ENCODE measurements around the gene ADSS1. TPM values are rescaled to one million over a fixed set of nuclear protein-coding genes. Genes with fewer than 3 reads are reported as not detected.

Gene ADSS1
- total RNA-seq, 1 experiment from 2014 or later, result 10.0 TPM

DNA sequence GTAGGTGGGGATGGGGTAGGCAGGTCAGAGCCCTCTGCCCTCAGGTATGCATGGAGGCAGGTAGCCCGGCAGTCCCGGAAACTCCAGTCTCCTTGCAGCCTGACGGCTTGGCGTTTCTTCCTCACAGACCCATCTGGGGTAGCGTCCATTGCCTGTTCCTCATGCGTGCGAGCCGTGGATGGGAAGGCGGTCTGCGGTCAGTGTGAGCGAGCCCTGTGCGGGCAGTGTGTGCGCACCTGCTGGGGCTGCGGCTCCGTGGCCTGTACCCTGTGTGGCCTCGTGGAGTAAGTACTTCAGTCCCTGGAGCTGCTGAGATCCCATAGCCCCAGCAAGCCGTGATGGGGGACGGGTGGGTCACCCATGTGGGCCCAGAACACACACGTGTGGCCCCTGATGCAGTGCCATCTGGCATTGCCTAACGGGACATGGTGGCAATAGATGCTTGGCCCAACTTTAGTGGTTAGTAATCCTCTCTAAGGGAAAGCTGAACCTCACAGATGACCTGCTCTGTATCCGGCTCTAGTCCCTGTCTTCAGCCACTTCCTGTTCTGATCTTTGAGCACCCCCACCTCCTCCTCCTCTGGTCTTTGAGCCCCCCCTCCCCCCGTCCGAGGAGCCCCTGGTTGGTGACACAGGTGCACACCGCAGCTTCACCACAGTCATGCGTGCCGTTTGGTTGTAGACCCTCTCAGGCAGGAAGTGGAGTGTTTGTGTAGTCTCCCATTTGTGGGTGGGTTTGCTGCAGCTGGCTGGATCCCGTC is 32.6 kb downstream of the ADSS1 start:
- Mint-ChIP-seq H3K4me3 (no peak overlapping the region), H3K27me3 (ENCODE audit: low read depth) (no peaks in the 10 kb centered on the region; the same call in 1 of the 2 replicates), H3K27ac (no peak overlapping the region), H3K9me3 (no peaks in the 10 kb centered on the region), H3K4me1 (peaks cover 18% of the 10 kb centered on the region), H3K36me3 (peaks cover 24% of the 10 kb centered on the region)
- no peak for ATAC-seq
- CTCF ChIA-PET, result interaction anchor here (0.9 to 1.4 kb wide), 2 partner anchors 31 to 70 kb away, joined by 4 to 6 read pairs; no protein-coding TSS in a partner anchor
- TF ChIP-seq NFE2L1 (CRISPR knock-in tag; IDR thresholded peaks at IDR 0.05), result no peak
- no peak for TF ChIP-seq PRRX2 (CRISPR knock-in tag; IDR thresholded peaks at IDR 0.05)
- TF ChIP-seq, protein P1, sequence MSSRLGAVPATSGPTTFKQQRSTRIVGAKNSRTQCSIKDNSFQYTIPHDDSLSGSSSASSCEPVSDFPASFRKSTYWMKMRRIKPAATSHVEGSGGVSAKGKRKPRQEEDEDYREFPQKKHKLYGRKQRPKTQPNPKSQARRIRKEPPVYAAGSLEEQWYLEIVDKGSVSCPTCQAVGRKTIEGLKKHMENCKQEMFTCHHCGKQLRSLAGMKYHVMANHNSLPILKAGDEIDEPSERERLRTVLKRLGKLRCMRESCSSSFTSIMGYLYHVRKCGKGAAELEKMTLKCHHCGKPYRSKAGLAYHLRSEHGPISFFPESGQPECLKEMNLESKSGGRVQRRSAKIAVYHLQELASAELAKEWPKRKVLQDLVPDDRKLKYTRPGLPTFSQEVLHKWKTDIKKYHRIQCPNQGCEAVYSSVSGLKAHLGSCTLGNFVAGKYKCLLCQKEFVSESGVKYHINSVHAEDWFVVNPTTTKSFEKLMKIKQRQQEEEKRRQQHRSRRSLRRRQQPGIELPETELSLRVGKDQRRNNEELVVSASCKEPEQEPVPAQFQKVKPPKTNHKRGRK (CRISPR knock-in tag; IDR thresholded peaks at IDR 0.05; ENCODE audit: borderline replicate concordance), result no peak
- TF ChIP-seq ZNF121 (CRISPR knock-in tag; IDR thresholded peaks at IDR 0.05), result no peak
- TF ChIP-seq, protein P2, sequence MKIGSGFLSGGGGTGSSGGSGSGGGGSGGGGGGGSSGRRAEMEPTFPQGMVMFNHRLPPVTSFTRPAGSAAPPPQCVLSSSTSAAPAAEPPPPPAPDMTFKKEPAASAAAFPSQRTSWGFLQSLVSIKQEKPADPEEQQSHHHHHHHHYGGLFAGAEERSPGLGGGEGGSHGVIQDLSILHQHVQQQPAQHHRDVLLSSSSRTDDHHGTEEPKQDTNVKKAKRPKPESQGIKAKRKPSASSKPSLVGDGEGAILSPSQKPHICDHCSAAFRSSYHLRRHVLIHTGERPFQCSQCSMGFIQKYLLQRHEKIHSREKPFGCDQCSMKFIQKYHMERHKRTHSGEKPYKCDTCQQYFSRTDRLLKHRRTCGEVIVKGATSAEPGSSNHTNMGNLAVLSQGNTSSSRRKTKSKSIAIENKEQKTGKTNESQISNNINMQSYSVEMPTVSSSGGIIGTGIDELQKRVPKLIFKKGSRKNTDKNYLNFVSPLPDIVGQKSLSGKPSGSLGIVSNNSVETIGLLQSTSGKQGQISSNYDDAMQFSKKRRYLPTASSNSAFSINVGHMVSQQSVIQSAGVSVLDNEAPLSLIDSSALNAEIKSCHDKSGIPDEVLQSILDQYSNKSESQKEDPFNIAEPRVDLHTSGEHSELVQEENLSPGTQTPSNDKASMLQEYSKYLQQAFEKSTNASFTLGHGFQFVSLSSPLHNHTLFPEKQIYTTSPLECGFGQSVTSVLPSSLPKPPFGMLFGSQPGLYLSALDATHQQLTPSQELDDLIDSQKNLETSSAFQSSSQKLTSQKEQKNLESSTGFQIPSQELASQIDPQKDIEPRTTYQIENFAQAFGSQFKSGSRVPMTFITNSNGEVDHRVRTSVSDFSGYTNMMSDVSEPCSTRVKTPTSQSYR (CRISPR knock-in tag; IDR thresholded peaks at IDR 0.05), result no peak
- no peak for TF ChIP-seq ZNF416 (CRISPR knock-in tag; IDR thresholded peaks at IDR 0.05)
- TF ChIP-seq E2F1 (CRISPR knock-in tag; IDR thresholded peaks at IDR 0.05), result no peak
- TF ChIP-seq ZNF532 (CRISPR knock-in tag; IDR thresholded peaks at IDR 0.05; ENCODE audit: borderline replicate concordance), result no peak
- no peak for TF ChIP-seq NFATC4 (CRISPR knock-in tag; IDR thresholded peaks at IDR 0.05)
- no peak for TF ChIP-seq TEAD4 (CRISPR knock-in tag; IDR thresholded peaks at IDR 0.05)
- TF ChIP-seq, protein P3, sequence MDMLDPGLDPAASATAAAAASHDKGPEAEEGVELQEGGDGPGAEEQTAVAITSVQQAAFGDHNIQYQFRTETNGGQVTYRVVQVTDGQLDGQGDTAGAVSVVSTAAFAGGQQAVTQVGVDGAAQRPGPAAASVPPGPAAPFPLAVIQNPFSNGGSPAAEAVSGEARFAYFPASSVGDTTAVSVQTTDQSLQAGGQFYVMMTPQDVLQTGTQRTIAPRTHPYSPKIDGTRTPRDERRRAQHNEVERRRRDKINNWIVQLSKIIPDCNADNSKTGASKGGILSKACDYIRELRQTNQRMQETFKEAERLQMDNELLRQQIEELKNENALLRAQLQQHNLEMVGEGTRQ (CRISPR knock-in tag; IDR thresholded peaks at IDR 0.05), result no peak
- no peak for TF ChIP-seq RELA (CRISPR knock-in tag; IDR thresholded peaks at IDR 0.05; ENCODE audit: borderline replicate concordance)
- DNase-seq (ENCODE audit: low spot score), result no peak
- POLR2A ChIA-PET, result no interaction called here

DNA sequence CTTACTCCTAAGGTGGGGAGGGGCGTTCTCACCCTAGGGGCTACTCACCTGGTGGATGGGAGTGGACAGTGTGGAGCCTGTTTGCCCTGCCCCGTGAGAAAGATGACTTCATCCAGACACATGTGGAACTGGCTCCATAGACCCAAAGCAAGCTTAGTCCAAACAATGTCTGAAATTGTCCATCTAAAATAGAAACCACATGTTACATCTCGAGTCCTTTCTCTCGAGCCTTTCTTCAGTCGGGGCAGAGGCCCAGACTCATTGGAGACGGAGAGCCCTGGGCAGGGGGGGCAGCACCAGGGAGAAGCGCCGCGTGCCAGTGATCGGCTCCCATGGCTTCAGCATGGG is 33.2 kb downstream of the ADSS1 start:
- H3K9me3 Mint-ChIP-seq, result no peaks in the 10 kb centered on the region
- POLR2A ChIA-PET, result no interaction called here
- no peak overlapping the region for H3K27ac Mint-ChIP-seq
- no peak overlapping the region for H3K4me3 Mint-ChIP-seq
- CTCF ChIA-PET, result interaction anchor here (0.9 to 1.4 kb wide), 2 partner anchors 32 to 69 kb away, joined by 4 to 6 read pairs; no protein-coding TSS in a partner anchor
- ATAC-seq (no peak), DNase-seq (ENCODE audit: low spot score) (no peak)
- H3K36me3 Mint-ChIP-seq, result peaks cover 27% of the 10 kb centered on the region
- no peaks in the 10 kb centered on the region; the same call in 1 of the 2 replicates for H3K27me3 Mint-ChIP-seq (ENCODE audit: low read depth)
- H3K4me1 Mint-ChIP-seq, result peaks cover 18% of the 10 kb centered on the region
- TF ChIP-seq IRF1 (CRISPR knock-in tag; IDR thresholded peaks at IDR 0.05), result no peak
- no peak for TF ChIP-seq AFF4 (CRISPR knock-in tag; IDR thresholded peaks at IDR 0.05; ENCODE audit: borderline replicate concordance)
- no peak for TF ChIP-seq NR3C1 (CRISPR knock-in tag; conservative IDR thresholded peaks at IDR 0.05; ENCODE audit: low read depth)
- TF ChIP-seq NR1H2 (CRISPR knock-in tag; IDR thresholded peaks at IDR 0.05), result no peak
